ENCODE data around the gene FAM13B.
"Not testable (repeated sequence)": the region's sequence is repeated elsewhere in the genome, so short reads cannot be mapped to it uniquely, and the experiment has no call there.

The FAM13B gene

DNA sequence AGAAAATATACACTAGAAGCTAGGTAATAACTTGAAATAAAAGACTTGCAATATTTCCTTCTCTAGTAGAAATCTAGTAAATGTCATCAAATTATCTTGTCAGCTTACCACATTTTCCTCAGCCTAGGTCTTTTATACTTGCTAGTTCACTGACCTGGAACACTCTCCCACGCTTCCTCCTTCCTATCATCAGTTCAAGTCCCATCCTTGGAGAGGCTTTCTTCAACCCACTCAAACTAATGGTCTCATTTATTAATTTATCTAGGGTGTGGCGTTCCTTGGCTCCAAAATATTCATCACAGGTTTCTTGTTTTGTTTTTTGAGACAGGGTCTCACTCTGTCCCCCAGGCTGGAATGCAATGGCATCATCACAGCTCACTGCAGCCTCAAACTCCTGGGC, 2.9 kb downstream of the FAM13B start:
- no peak for DNase-seq (ENCODE audit: extremely low read depth, low read depth)

GRCh38 chr5:138029501-138029900, 3.4 kb downstream of the FAM13B start:
- DNase-seq (ENCODE audit: extremely low read depth, low read depth) = no peak
- TF ChIP-seq CTCF (IDR thresholded peaks at IDR 0.05; ENCODE audit: low read depth, low read length) = no peak

More for the DNA sequence above, 2.9 kb downstream of the FAM13B start:
- no peak for TF ChIP-seq CTCF (IDR thresholded peaks at IDR 0.05; ENCODE audit: low read depth, low read length)

GRCh38 chr5:138028971-138029365, 3.9 kb downstream of the FAM13B start:
- no peak for DNase-seq (ENCODE audit: extremely low read depth, low read depth)
- no peak for TF ChIP-seq CTCF (IDR thresholded peaks at IDR 0.05; ENCODE audit: low read depth, low read length)

DNA sequence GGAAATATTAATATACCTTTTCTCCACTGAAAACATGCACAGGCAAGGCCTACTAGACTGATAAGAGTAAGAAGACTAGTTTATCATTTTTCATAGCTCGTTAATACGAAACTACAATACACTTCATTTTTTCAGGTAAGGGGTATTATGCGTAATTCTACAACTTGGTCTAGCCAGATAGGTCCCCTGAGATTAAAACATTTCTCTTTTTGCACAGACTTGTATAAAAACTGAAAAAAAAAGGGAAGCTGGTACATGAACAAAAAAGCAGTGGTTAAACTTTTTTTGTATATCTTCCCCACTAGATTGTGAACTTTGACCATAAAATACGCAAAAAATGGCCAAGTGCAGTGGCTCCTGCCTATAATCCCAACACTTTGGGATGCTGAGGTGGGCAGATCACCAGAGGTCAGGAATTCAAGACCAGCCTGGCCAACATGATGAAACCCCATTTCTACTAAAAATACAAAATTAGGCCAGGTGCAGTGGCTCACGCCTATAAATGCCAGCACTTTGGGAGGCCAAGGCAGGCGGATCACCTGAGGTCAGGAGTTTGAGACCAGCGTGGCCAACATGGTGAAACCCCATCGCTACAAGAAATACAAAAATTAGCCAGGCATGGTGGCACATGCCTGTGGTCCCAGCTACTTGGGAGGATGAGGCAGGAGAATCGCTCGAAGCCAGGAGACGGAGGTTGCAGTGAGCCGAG, 4.5 kb downstream of the FAM13B start:
- not testable (repeated sequence) for DNase-seq (ENCODE audit: extremely low read depth, low read depth)

- not testable (repeated sequence) for DNase-seq (ENCODE audit: extremely low read depth, low read depth)
Observed at GRCh38 chr5:138026793-138027192, 6.1 kb downstream of the FAM13B start.

GRCh38 chr5:138025285-138025684, 7.6 kb downstream of the FAM13B start:
- no peak for TF ChIP-seq CTCF (IDR thresholded peaks at IDR 0.05; ENCODE audit: low read depth, low read length)
- DNase-seq (ENCODE audit: extremely low read depth, low read depth) = no peak

DNA sequence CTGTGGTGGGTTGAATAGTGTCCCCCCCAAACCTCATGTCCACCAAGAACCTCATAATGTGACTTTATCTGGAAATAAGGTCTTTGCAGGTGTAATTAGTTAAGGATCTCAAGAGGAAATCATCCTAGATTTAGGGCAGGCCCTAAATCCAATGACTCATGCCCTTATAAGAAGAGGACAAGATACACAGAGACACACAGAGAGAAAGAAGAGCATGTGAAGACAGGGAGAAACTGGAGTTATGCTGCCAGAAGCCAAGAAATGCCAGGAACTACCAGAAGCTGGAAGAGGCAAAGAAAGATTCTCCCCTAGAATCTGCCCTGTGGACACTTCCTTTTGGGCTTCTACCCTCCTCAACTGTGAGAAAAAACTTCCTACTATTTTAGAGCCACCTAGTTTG, 8.8 kb downstream of the FAM13B start:
- no peak for DNase-seq (ENCODE audit: extremely low read depth, low read depth)
- TF ChIP-seq CTCF (IDR thresholded peaks at IDR 0.05; ENCODE audit: low read depth, low read length) = no peak

DNA sequence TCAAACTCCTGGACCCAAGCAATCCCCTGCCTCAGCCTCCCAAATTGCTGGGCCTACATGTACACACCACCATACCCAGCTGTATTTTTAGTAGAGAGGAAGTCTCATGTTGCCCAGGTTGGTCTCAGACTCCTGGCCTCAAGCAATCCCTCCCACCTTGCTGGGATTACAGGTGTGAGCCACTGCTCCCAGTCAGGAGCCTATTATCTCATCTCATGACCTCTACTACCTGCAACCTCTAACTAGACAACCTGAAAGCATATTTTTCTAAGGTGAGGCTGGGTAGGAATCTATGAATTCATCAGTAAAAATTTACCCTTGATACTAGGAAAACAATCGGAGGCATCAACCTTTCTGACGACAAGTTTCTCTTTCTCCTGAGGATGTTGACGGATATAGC, 10.0 kb downstream of the FAM13B start:
- DNase-seq (ENCODE audit: extremely low read depth, low read depth) = no peak
- no peak for TF ChIP-seq CTCF (IDR thresholded peaks at IDR 0.05; ENCODE audit: low read depth, low read length)
